ENCODE measurements around the gene RAD51B.
"Not testable (repeated sequence)": the region's sequence is repeated elsewhere in the genome, so short reads cannot be mapped to it uniquely, and the experiment has no call there.

The RAD51B gene

GRCh38 chr14:68186500-68187276 lies 367.1 kb downstream of the RAD51B start:
- not testable (repeated sequence) for ATAC-seq

- ATAC-seq, result no peak
These were observed 368.6 kb downstream of the RAD51B start for GRCh38 chr14:68188174-68188573.

- ATAC-seq, result no peak
These were observed 370.5 kb downstream of the RAD51B start for GRCh38 chr14:68190032-68190431.

- no peak for ATAC-seq
These were observed 372.2 kb downstream of the RAD51B start for GRCh38 chr14:68191567-68192321.

- no peak for ATAC-seq
These were observed 373.4 kb downstream of the RAD51B start for GRCh38 chr14:68192935-68193334.

- ATAC-seq, result no peak
These were observed 374.5 kb downstream of the RAD51B start for GRCh38 chr14:68193970-68194681.

GRCh38 chr14:68195126-68195525 lies 375.5 kb downstream of the RAD51B start:
- ATAC-seq, result no peak

GRCh38 chr14:68198713-68199495 lies 379.3 kb downstream of the RAD51B start:
- no peak for ATAC-seq

GRCh38 chr14:68199554-68200151 lies 380.1 kb downstream of the RAD51B start:
- ATAC-seq, result no peak

- no peak for ATAC-seq
These were observed 384.3 kb downstream of the RAD51B start for GRCh38 chr14:68203871-68204270.

- no peak for ATAC-seq
These were observed 388.6 kb downstream of the RAD51B start for GRCh38 chr14:68208218-68208617.

GRCh38 chr14:68208626-68209317 lies 389.2 kb downstream of the RAD51B start:
- no peak for ATAC-seq

GRCh38 chr14:68210729-68211299 lies 391.2 kb downstream of the RAD51B start:
- peak; percentile 93 to 95 for ATAC-seq

GRCh38 chr14:68211421-68211820 lies 391.8 kb downstream of the RAD51B start:
- no peak for ATAC-seq

- no peak for ATAC-seq
These were observed 392.3 kb downstream of the RAD51B start for GRCh38 chr14:68211886-68212285.

- ATAC-seq, result no peak
These were observed 392.8 kb downstream of the RAD51B start for GRCh38 chr14:68212361-68212760.

- no peak for ATAC-seq
These were observed 394.9 kb downstream of the RAD51B start for GRCh38 chr14:68214431-68214830.

- ATAC-seq, result no peak
These were observed 396.1 kb downstream of the RAD51B start for GRCh38 chr14:68215629-68216028.

- no peak for ATAC-seq
These were observed 396.5 kb downstream of the RAD51B start for GRCh38 chr14:68216079-68216478.

GRCh38 chr14:68216957-68217356 lies 397.4 kb downstream of the RAD51B start:
- ATAC-seq, result no peak

- no peak for ATAC-seq
These were observed 398.3 kb downstream of the RAD51B start for GRCh38 chr14:68217791-68218340.

Measured in activated CD4-positive, CD25-positive, alpha-beta regulatory T cell treated with anti-CD3 and anti-CD28 coated beads, Interleukin-2, amount 50 U/mL, for 24 hours (primary cell).